Neuronal stem cell (in vitro differentiated cells): Measurements from ENCODE around the gene SHROOM2.

Source experiments
- DNase-seq: peaks from one replicate; pipeline ENCODE4 v3.0.0-alpha.2; 2013; ENCODE audit warnings: low spot score
- H2AFZ ChIP-seq: one replicate; pipeline ENCODE4 v1.6.1; 2013; ENCODE audit warnings: mild to moderate bottlenecking, low read length, inconsistent platforms
- H2AK5ac ChIP-seq: 2 replicates; pipeline ENCODE4 v1.6.1; 2013; ENCODE audit warnings: low read depth, mild to moderate bottlenecking, inconsistent platforms, low read length, moderate library complexity, mixed read lengths
- H2BK120ac ChIP-seq: 2 replicates; pipeline ENCODE4 v1.6.1; 2013; ENCODE audit warnings: low read depth, mild to moderate bottlenecking, inconsistent platforms, low read length, moderate library complexity, mixed read lengths
- H2BK12ac ChIP-seq: one replicate; pipeline ENCODE4 v1.6.1; 2013; ENCODE audit warnings: low read length, inconsistent platforms
- H2BK15ac ChIP-seq: 2 replicates; pipeline ENCODE4 v1.6.1; 2013; ENCODE audit warnings: mild to moderate bottlenecking, low read length, inconsistent platforms, mixed read lengths
- H2BK5ac ChIP-seq: one replicate; pipeline ENCODE4 v1.6.1; 2013; ENCODE audit warnings: inconsistent platforms, mild to moderate bottlenecking, low read length, moderate library complexity
- H3K14ac ChIP-seq: one replicate; pipeline ENCODE4 v1.6.1; 2013; ENCODE audit warnings: low read length, inconsistent platforms
- H3K18ac ChIP-seq: 2 replicates; pipeline ENCODE4 v1.6.1; 2013; ENCODE audit warnings: low read length, inconsistent platforms
- H3K23ac ChIP-seq: 2 replicates; pipeline ENCODE4 v1.6.1; 2013; ENCODE audit warnings: low read depth, mild to moderate bottlenecking, mixed read lengths, low read length, inconsistent platforms; ENCODE audit not compliant: poor library complexity
- H3K27ac ChIP-seq: replicated peaks from 3 replicates; pipeline ENCODE4 v1.5.1; 2013; ENCODE audit warnings: low read length, inconsistent platforms
- H3K27me3 ChIP-seq, 3 experiments: 2 replicates each; pipeline ENCODE4 v1.6.1; 2013; ENCODE audit warnings: low read length in 3 of 3, mild to moderate bottlenecking in 2 of 3, inconsistent platforms in 1 of 3, low read depth in 1 of 3, mixed read lengths in 1 of 3, moderate library complexity in 1 of 3; ENCODE audit not compliant: control insufficient read depth in 3 of 3, insufficient read depth in 3 of 3
- H3K36me3 ChIP-seq, 2 donors: replicated peaks in 1 of 2; 2 replicates each; pipeline ENCODE4 v1.6.1; 2013; ENCODE audit warnings: low read length in 2 of 2; ENCODE audit not compliant: control insufficient read depth in 2 of 2, insufficient read depth in 2 of 2
- H3K4ac ChIP-seq: 2 replicates; pipeline ENCODE4 v1.6.1; 2013; ENCODE audit warnings: inconsistent platforms, mild to moderate bottlenecking, low read length, moderate library complexity
- H3K4me1 ChIP-seq, 2 donors: 1 replicate in 1 of 2; 2 replicates in 1 of 2; pipeline ENCODE4 v1.6.1; 2013; ENCODE audit warnings: low read length in 2 of 2, low read depth in 1 of 2; ENCODE audit not compliant: control insufficient read depth in 2 of 2, insufficient read depth in 1 of 2
- H3K4me2 ChIP-seq: one replicate; pipeline ENCODE4 v1.6.1; 2013; ENCODE audit warnings: mild to moderate bottlenecking, low read length, inconsistent platforms; ENCODE audit not compliant: insufficient read depth, poor library complexity, severe bottlenecking
- H3K4me3 ChIP-seq, 2 donors: 2 replicates each; pipeline ENCODE4 v1.5.1; 2013; ENCODE audit warnings: low read length in 2 of 2, mild to moderate bottlenecking in 2 of 2, inconsistent platforms in 1 of 2, moderate library complexity in 1 of 2
- H3K79me1 ChIP-seq: one replicate; pipeline ENCODE4 v1.6.1; 2013; ENCODE audit warnings: low read depth, mild to moderate bottlenecking, inconsistent platforms, low read length, moderate library complexity
- H3K9ac ChIP-seq: one replicate; pipeline ENCODE4 v1.6.1; 2013; ENCODE audit warnings: mild to moderate bottlenecking, low read depth, low read length, inconsistent platforms; ENCODE audit not compliant: poor library complexity
- H3K9me3 ChIP-seq, 2 donors: replicated peaks in 1 of 2; 2 replicates each; pipeline versions ENCODE3 to v1.6.1; 2013; ENCODE audit warnings: low read length in 2 of 2, mild to moderate bottlenecking in 2 of 2, inconsistent platforms in 1 of 2, low read depth in 1 of 2, mixed read lengths in 1 of 2, moderate library complexity in 1 of 2; ENCODE audit not compliant: control insufficient read depth in 2 of 2, insufficient read depth in 1 of 2
- H4K8ac ChIP-seq: one replicate; pipeline ENCODE4 v1.6.1; 2013; ENCODE audit warnings: low read depth, mild to moderate bottlenecking, inconsistent platforms, low read length, moderate library complexity
- H4K91ac ChIP-seq: one replicate; pipeline ENCODE4 v1.6.1; 2013; ENCODE audit warnings: low read length, low read depth, mild to moderate bottlenecking, inconsistent platforms; ENCODE audit not compliant: poor library complexity
- WGBS, 2 donors: extraction: QIAGEN DNeasy Blood & Tissue Kit; methylation state at CpG; one replicate each; pipeline ENCODE4 v1.1.7; 2013; ENCODE audit warnings: missing lambda C conversion rate in 2 of 2, mixed read lengths in 1 of 2; ENCODE audit not compliant: insufficient read length in 2 of 2, insufficient replicate concordance in 1 of 2; ENCODE audit errors: extremely low coverage in 2 of 2; 5-methylcytosine and 5-hydroxymethylcytosine counted together

The SHROOM2 gene

GRCh38 chrX:9938516-9938915 lies 152.3 kb downstream of the SHROOM2 start:
- Histone ChIP-seq H3K36me3 (peaks cover 11 to 83% of the 10 kb centered on the region in 2 donors), H3K9me3 (peaks cover 0 to 11% of the 10 kb centered on the region in 2 donors), H4K8ac (peak overlapping the region; percentile 48), H3K4me2 (no peak overlapping the region), H3K9ac (no peak overlapping the region), H3K4me1 (no peaks in the 10 kb centered on the region), H3K18ac (no peak overlapping the region), H3K23ac (no peak overlapping the region), H2AFZ (no peak overlapping the region), H3K14ac (no peak overlapping the region), H3K27ac (no peak overlapping the region), H3K4ac (no peak overlapping the region), H4K91ac (no peak overlapping the region), H3K79me1 (no peaks in the 10 kb centered on the region), H2BK120ac (no peak overlapping the region), H3K27me3 (no peaks in the 10 kb centered on the region), H2AK5ac (no peak overlapping the region), H3K4me3 (no peak overlapping the region), H2BK15ac (no peak overlapping the region), H2BK5ac (no peak overlapping the region), H2BK12ac (no peak overlapping the region)
- no peak for DNase-seq
- no CpG with 5 or more reads among the region's 7 CpGs for WGBS, 2 donors

- Histone ChIP-seq H2BK5ac (no peak overlapping the region), H3K4me3 (no peak overlapping the region), H3K4ac (no peak overlapping the region), H3K14ac (no peak overlapping the region), H3K36me3 (peaks cover 11 to 88% of the 10 kb centered on the region in 2 donors), H4K91ac (no peak overlapping the region), H4K8ac (no peak overlapping the region), H3K4me1 (no peaks in the 10 kb centered on the region), H3K27me3 (no peaks in the 10 kb centered on the region), H3K27ac (no peak overlapping the region), H3K18ac (no peak overlapping the region), H3K23ac (no peak overlapping the region), H2AFZ (no peak overlapping the region), H2BK12ac (no peak overlapping the region), H2AK5ac (no peak overlapping the region), H3K4me2 (no peak overlapping the region), H3K9me3 (peaks cover 0 to 11% of the 10 kb centered on the region in 2 donors), H3K79me1 (no peaks in the 10 kb centered on the region), H2BK15ac (no peak overlapping the region), H2BK120ac (no peak overlapping the region), H3K9ac (no peak overlapping the region)
- DNase-seq, result no peak
- no CpG with 5 or more reads among the region's 14 CpGs for WGBS, 2 donors
Observed at GRCh38 chrX:9940421-9940820, 154.2 kb downstream of the SHROOM2 start.

- Histone ChIP-seq H3K27ac (no peak overlapping the region), H4K8ac (no peak overlapping the region), H2BK12ac (no peak overlapping the region), H3K4me2 (no peak overlapping the region), H3K23ac (no peak overlapping the region), H2AFZ (no peak overlapping the region), H3K18ac (no peak overlapping the region), H2AK5ac (no peak overlapping the region), H3K14ac (no peak overlapping the region), H3K9me3 (peaks cover 0 to 11% of the 10 kb centered on the region in 2 donors), H3K4ac (no peak overlapping the region), H2BK5ac (no peak overlapping the region), H3K27me3 (no peaks in the 10 kb centered on the region), H2BK120ac (no peak overlapping the region), H3K36me3 (peaks cover 12 to 92% of the 10 kb centered on the region in 2 donors), H3K4me3 (no peak overlapping the region), H3K4me1 (no peaks in the 10 kb centered on the region), H4K91ac (no peak overlapping the region), H3K79me1 (no peaks in the 10 kb centered on the region), H2BK15ac (no peak overlapping the region), H3K9ac (no peak overlapping the region)
- WGBS, 2 donors, result no CpG with 5 or more reads among the region's 6 CpGs
- DNase-seq, result no peak
Observed at GRCh38 chrX:9942086-9942485, 155.9 kb downstream of the SHROOM2 start.

GRCh38 chrX:9943420-9943819 lies 157.2 kb downstream of the SHROOM2 start:
- Histone ChIP-seq H2AFZ (no peak overlapping the region), H2BK12ac (no peak overlapping the region), H3K36me3 (peaks cover 14 to 92% of the 10 kb centered on the region in 2 donors), H3K27ac (no peak overlapping the region), H3K79me1 (no peaks in the 10 kb centered on the region), H3K14ac (no peak overlapping the region), H2BK120ac (no peak overlapping the region), H2BK15ac (no peak overlapping the region), H3K4me3 (no peak overlapping the region), H3K9me3 (peaks cover 0 to 11% of the 10 kb centered on the region in 2 donors), H2AK5ac (no peak overlapping the region), H4K8ac (no peak overlapping the region), H4K91ac (no peak overlapping the region), H3K4me2 (no peak overlapping the region), H3K23ac (no peak overlapping the region), H3K4ac (no peak overlapping the region), H2BK5ac (no peak overlapping the region), H3K9ac (no peak overlapping the region), H3K18ac (no peak overlapping the region), H3K27me3 (no peaks in the 10 kb centered on the region), H3K4me1 (no peaks in the 10 kb centered on the region)
- WGBS, 2 donors, result no CpG with 5 or more reads among the region's 5 CpGs
- no peak for DNase-seq
